RWPE2 (cell line): ENCODE data around the gene HMCN2.

Experiments used
- ATAC-seq: fragments of 200-7000 bp; cut with Tn5 transposase; 3 replicates; pipeline ENCODE4 v1.9.1; 2021; ENCODE audit warnings: low read depth
- DNase-seq: peaks from one replicate; pipeline ENCODE4 v3.0.0-alpha.2; 2020; ENCODE audit warnings: low spot score
- H3K27ac ChIP-seq: fragments of 450-650 bp; 2 replicates; pipeline ENCODE4 v1.5.1; 2017; ENCODE audit warnings: mild to moderate bottlenecking; ENCODE audit not compliant: poor library complexity, severe bottlenecking
- H3K27me3 ChIP-seq: fragments of 250-450 bp; sonication (Bioruptor Pico); 2 replicates; pipeline ENCODE4 v1.5.1; 2021; ENCODE audit warnings: mild to moderate bottlenecking, moderate library complexity; ENCODE audit not compliant: insufficient read depth, poor library complexity, severe bottlenecking
- H3K36me3 ChIP-seq: fragments of 250-450 bp; sonication (Bioruptor Pico); 2 replicates; pipeline ENCODE4 v1.5.1; 2020; ENCODE audit warnings: low read depth, mild to moderate bottlenecking, moderate library complexity
- H3K4me1 ChIP-seq: fragments of 250-450 bp; sonication (Bioruptor Pico); 2 replicates; pipeline ENCODE4 v1.5.1; 2021; ENCODE audit warnings: mild to moderate bottlenecking, moderate library complexity; ENCODE audit not compliant: insufficient read depth, poor library complexity, severe bottlenecking
- H3K4me3 ChIP-seq: fragments of 250-450 bp; sonication (Bioruptor Pico); 2 replicates; pipeline ENCODE4 v1.5.1; 2021; ENCODE audit warnings: mild to moderate bottlenecking, moderate library complexity; ENCODE audit not compliant: severe bottlenecking
- H3K9me3 ChIP-seq: fragments of 250-450 bp; sonication (Bioruptor Pico); 2 replicates; pipeline ENCODE4 v1.5.1; 2021; ENCODE audit warnings: mild to moderate bottlenecking, moderate library complexity; ENCODE audit not compliant: severe bottlenecking
- TF ChIP-seq, protein P1 (sequence below): fragments of 450-650 bp; IDR thresholded peaks from one replicate; pipeline ENCODE4 v1.5.1; 2017; ENCODE audit warnings: mild to moderate bottlenecking, moderate library complexity; ENCODE audit not compliant: poor library complexity, severe bottlenecking

The HMCN2 gene

GRCh38 chr9:130462685-130463540 lies 197.4 kb downstream of the HMCN2 start:
- Histone ChIP-seq H3K4me1 (no peaks in the 10 kb centered on the region), H3K27me3 (no peaks in the 10 kb centered on the region), H3K36me3 (no peaks in the 10 kb centered on the region), H3K9me3 (no peaks in the 10 kb centered on the region), H3K4me3 (no peak overlapping the region), H3K27ac (no peak overlapping the region)
- DNase-seq (no peak), ATAC-seq (no peak)
- TF ChIP-seq, protein P1, sequence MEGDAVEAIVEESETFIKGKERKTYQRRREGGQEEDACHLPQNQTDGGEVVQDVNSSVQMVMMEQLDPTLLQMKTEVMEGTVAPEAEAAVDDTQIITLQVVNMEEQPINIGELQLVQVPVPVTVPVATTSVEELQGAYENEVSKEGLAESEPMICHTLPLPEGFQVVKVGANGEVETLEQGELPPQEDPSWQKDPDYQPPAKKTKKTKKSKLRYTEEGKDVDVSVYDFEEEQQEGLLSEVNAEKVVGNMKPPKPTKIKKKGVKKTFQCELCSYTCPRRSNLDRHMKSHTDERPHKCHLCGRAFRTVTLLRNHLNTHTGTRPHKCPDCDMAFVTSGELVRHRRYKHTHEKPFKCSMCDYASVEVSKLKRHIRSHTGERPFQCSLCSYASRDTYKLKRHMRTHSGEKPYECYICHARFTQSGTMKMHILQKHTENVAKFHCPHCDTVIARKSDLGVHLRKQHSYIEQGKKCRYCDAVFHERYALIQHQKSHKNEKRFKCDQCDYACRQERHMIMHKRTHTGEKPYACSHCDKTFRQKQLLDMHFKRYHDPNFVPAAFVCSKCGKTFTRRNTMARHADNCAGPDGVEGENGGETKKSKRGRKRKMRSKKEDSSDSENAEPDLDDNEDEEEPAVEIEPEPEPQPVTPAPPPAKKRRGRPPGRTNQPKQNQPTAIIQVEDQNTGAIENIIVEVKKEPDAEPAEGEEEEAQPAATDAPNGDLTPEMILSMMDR = no peak

- TF ChIP-seq, protein P1 = no peak
- no peak overlapping the region for H3K4me3 ChIP-seq
- H3K27ac ChIP-seq = no peak overlapping the region
- no peaks in the 10 kb centered on the region for H3K4me1 ChIP-seq
- no peaks in the 10 kb centered on the region for H3K36me3 ChIP-seq
- no peaks in the 10 kb centered on the region for H3K9me3 ChIP-seq
- ATAC-seq = no peak
- H3K27me3 ChIP-seq = no peaks in the 10 kb centered on the region
- no peak for DNase-seq
Measured at GRCh38 chr9:130463763-130464745, 198.5 kb downstream of the HMCN2 start.

DNA sequence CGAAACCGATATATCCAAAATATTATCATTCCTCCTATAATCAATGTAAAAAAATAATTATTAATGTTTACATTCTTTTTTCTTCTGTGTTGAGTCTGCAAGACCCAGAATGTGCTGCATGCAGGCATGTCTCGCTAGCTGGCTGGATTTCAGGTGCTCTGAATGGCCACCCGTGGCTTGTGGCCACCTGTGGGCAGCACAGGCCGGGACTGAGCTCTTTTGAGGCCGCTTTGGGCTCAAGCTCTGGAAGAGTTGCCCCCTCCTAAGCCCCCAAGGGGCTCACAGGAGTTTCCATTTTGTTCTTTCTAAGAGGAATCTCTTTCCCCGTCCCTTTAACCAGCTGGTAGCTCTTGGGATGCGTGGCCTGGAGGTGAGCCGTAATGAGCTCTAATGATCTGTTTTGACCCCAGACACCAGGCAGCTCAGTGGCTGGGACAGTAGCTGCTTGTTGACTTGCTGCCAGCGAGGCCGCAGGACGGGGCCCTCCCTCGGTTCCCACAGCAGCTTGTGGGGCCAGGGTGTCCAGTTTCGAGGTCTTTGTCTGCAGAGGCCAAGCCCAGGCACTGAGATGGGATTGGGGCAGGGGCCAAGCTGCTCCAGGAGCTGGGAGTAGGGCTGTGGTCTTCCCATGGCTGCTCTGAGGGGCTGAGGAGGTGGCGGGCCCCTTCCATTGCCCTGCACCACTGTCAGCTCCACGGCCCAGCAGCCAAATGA lies 200.0 kb downstream of the HMCN2 start:
- Histone ChIP-seq H3K27me3 (no peaks in the 10 kb centered on the region), H3K9me3 (no peaks in the 10 kb centered on the region), H3K36me3 (no peaks in the 10 kb centered on the region), H3K27ac (no peak overlapping the region), H3K4me1 (no peaks in the 10 kb centered on the region), H3K4me3 (no peak overlapping the region)
- ATAC-seq (no peak), DNase-seq (no peak)
- TF ChIP-seq, protein P1 = no peak

DNA sequence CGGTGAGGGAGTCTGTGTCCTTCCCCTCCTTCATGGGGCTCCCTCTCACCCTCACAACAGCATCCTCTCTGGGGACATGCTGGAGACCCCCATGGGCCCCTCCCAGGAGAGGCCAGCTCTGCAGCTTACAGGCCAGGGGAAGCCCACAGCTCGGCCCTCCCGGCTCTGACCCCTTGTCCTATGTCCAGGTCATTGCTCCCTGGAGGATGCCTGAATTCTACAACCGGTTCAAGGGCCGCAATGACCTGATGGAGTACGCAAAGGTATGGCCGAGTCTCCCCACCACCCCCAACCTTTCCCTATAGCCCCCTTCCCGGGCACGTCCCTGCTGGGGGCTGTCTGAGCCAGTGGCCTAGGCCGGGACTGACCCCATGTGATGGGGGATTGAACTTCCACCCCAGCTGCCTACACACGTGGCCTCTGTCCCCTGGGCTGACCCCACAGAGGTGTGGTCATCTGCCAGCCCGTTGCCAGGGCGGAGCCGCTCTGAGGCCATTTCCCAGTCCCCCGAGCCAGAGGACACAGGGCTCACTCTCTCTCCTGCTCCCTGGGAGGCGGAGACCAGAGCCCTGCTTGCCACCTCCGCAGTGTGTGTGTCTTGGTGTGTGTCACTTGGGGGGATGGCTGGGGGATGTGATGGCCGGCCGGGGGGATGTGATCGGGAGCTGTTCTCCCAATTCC lies 201.1 kb downstream of the HMCN2 start:
- H3K9me3 ChIP-seq = no peaks in the 10 kb centered on the region
- DNase-seq (no peak), ATAC-seq (no peak)
- H3K4me3 ChIP-seq = no peak overlapping the region
- no peaks in the 10 kb centered on the region for H3K4me1 ChIP-seq
- no peak overlapping the region for H3K27ac ChIP-seq
- no peaks in the 10 kb centered on the region for H3K27me3 ChIP-seq
- H3K36me3 ChIP-seq = no peaks in the 10 kb centered on the region
- TF ChIP-seq, protein P1 = no peak
